ENCODE measurements around the gene CHCHD2. TPM values are rescaled to one million over a fixed set of nuclear protein-coding genes. Genes with fewer than 3 reads are reported as not detected.
A peak's percentile ranks its signal among the peaks of the same experiment; 100 is the strongest.
"Not testable (repeated sequence)": the region's sequence is repeated elsewhere in the genome, so short reads cannot be mapped to it uniquely, and the experiment has no call there.

Gene CHCHD2, protein sequence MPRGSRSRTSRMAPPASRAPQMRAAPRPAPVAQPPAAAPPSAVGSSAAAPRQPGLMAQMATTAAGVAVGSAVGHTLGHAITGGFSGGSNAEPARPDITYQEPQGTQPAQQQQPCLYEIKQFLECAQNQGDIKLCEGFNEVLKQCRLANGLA
- 1,201 and 1,375 TPM in 2 replicates for total RNA-seq (2014; rRNA removed; shearing (Covaris generic))

DNA sequence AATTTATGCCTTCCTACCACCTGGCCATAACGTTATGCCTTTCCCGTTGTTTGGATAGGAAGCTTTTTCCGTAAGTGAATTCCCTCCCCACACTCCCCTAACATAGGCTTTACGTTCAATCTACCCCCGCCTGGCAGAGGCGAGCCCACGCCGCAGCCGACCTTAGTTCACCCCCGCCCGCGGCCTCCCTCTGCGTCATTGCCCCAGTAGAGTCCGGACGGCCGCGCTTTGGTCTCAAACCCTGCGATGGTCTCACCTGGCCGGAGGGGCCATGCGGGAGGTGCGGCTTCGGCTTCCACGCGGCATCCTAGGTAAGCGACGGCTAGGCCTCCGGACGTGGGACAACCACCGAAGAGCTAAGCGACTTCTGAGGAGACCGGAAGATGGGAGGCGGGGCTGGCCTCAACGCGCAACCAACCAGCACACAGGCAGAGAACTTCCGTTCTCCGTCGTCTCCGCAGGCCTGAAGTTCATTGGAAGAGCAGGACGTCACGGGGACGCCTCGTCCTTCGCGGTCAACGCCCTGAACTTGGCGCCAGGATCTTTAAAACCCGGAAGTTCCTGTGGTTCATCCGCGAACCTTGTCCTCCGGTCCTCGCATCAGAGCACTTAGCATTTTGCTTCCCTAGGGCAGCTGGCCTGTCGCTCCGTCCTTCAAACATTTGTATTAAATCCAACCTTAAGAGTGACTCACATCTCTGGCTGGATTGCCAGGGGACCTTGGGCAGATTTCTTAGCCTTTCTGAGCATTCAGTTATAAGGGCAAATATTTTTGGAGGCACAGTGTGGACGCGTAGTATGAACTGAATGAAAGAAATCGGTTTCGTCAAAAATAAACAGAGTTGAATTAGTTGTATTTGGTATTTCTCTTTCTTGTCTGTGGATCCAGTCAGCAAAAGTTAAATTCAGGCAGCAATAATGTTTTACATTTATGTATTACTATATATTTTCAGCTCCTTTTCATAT, at the start of gene CHCHD2:
Gene CHCHD2 (minus strand): TSS at position 369 of the 966 bp plus-strand sequence. CDS start 63 bp downstream, at position 306.
- DNase-seq (ENCODE audit: low read depth), result peak; percentile 100

DNA sequence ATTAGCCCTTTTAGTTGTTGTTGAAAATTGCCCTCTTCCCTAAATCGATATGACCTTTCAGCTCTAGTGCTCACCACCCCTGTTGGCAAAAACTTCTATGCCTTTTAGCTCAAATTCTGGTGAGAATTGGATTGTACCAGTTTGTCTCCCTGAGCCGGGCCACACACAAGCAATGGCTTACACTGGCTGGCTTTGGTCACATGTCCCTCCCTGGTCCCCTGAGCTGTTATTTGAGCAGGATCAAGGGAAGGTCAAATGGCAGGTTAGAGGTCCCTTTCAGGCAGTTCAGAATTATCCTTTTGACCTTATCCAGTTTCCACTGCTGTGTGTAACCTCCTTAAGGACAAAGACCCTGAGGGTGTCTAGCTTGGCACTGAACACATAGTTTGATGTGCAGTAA, 24.8 kb upstream of the CHCHD2 start:
- DNase-seq (ENCODE audit: low read depth), result not testable (repeated sequence)

DNA sequence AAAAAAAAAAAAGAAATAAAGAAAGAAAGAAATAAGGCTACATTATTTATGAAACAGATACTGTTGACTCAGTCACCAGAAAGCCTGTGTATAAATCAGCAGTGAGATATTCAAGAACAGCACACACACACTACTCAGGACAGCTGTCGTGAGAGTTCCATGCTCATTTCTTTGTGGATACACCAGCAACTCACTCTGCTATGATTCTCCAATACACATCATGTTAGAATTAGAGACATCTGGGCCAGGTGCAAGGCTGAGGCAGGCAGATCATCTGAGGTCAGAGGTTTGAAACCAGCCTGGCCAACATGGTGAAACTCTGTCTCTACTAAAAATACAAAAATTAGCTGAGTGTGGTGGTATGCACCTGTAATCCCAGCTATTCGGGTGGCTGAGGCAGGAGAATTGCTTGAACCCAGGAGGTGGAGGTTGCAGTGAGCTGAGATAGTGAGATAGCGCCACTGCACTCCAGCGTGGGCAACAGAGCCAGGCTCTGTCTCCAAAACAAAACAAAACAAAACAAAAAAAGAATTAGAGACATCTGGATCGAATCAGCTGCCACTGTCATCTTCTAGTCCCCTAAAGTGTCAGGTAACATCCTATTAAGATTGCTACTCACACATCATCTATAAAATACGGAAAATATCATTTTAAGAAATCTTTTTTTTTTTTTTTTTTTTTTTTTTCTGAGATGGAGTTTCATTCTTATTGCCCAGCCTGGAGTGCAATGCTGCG, 21.1 kb upstream of the CHCHD2 start:
- no peak for DNase-seq (ENCODE audit: low read depth)

DNA sequence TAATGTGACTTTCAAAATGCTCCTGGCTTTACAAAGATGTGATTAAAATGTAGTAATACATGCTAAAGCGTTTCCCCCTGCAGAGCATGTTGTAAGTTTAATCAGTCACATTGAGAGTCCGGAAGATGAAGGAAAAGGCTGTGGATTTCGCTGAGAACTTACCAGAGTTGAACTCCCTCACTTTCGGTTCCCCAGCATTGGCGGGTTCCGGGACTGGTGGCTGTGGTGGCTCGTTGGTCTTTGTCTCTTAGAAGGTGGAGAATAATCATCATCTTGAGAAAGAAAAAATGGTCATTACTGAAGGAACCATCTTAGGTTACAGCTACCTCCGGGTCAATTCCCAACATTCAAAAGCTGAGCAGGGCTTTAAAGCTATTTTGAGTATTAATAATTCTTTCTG, 19.6 kb upstream of the CHCHD2 start:
- peak; percentile 36 for DNase-seq (ENCODE audit: low read depth)

DNA sequence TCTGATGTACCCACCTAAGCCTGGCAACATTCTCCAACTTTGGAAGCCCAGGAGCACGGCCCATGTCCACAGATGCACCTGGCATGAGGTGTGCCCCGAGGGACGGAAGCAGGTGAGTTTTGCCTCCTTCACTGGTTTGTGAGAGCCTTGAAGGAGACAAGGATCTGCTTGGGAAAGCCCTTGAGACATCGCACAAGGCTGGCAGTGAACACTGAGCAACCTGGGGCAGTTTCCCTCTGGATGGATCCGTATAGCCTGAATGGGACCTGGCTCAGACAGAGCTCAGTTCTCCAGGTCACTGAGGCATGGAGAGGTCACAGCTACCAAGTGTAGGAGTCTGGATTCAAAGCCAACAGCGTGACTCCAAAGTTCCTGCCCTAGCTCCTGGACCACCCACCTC, 18.7 kb upstream of the CHCHD2 start:
- no peak for DNase-seq (ENCODE audit: low read depth)

DNA sequence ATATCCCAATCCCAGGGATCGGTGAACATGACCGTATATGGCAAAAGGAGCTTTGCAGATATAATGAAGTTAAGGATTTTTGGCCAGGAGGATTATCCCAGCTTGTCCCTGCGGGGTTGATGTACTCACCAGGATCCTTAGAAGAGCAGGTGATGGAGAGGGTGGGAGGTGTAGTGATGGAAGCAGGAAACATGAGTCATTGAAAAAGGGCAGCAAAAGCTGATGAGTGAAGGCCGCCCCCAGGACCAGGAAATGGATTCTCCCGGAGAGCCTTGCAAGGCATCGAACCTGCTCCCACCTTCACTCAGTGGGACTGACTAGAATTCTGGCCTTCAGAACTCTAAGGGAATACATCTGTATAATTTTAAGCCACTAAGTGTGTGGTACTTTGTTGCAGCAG, 15.2 kb upstream of the CHCHD2 start:
- DNase-seq (ENCODE audit: low read depth), result peak; percentile 44

DNA sequence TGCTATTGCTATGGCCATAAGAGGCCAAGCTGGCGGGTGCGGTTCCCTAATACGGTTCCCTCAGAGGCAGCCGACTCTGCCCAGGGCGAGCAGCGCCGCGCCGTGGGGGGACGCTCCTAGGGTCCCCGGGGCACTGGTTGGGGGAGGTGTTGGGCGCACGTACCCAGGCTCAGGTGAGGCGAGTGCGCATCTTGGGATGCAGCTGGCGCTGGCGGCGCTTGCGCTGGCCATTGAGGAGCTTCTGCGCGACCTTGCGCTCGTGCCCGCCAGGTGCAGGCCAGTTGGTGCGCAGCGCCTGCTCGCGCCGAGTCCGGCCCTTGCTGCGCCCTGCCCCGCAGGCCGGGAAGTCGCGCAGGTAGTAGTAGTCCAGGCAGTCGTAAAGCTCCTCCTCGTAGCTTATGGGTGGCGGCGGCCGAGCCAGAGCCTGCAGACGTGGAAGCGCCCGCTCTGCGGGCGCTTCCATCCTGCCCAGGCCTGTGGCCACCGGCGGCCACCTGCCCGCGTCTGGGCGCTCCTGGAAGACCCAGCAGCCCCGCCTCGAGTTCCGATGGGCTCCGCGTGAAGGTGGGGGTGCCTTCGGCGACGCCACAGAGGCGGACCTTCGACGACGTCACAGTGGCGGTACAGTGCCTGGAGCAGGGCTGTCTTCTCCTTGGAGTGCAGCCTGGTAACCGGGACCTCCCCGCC, 9.7 kb upstream of the CHCHD2 start, which contains the start of gene NUPR2:
Gene NUPR2 (minus strand): TSS at position 566 of the 687 bp plus-strand sequence. CDS start 103 bp downstream, at position 463.
- DNase-seq (ENCODE audit: low read depth), result no peak

DNA sequence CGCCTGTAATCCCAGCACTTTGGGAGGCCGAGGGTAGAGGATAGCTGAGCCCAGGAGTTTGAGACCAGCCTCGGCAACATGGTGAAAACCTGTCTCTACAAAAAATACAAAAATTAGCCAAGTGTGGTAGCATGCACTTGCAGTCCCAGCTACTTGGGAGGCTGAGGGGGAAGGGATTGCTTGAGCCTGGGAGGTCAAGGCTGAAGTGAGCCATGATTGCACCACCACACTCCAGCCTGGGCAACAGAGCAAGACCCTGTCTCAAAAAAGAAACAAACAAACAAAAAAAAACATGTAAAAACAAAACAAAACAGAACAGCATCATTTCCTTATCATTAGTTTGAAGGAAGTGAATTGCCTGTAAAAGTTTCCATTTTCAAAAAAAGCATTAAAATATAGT, 6.0 kb upstream of the CHCHD2 start:
- DNase-seq (ENCODE audit: low read depth), result not testable (repeated sequence)

DNA sequence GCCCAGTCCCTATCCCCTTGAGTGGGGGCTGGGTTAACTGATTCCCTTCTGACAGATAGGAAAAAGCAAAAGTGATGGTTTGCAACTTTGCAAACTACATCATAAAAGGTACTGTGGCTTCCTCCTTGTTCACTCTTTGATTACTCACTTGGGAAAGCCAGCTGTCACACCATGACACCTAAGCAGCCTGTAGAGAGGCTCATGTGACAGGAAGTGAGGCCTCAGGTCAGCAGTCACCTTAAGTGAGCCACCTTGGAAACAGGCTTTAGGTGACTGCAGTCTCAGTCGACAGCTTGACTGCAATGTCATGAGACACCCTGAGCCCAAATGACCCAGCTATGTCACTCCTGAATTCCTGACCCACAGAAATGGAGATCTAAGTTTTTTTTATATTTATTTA, 4.3 kb upstream of the CHCHD2 start:
- DNase-seq (ENCODE audit: low read depth), result no peak

DNA sequence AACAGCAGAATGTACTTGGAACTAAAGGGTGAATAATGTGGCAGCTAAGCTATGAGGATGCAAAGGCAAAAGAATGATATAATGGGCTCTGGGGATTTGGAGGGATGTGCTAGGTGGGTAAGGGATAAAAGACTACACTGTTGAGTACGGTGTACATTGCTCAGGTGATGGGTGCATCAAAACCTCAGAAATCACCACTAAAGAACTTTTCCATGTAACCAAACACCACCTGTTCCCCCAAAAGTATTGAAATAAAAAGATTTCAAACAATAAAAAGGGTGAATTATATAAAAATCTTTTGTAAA, 1.6 kb upstream of the CHCHD2 start:
- DNase-seq (ENCODE audit: low read depth), result no peak

DNA sequence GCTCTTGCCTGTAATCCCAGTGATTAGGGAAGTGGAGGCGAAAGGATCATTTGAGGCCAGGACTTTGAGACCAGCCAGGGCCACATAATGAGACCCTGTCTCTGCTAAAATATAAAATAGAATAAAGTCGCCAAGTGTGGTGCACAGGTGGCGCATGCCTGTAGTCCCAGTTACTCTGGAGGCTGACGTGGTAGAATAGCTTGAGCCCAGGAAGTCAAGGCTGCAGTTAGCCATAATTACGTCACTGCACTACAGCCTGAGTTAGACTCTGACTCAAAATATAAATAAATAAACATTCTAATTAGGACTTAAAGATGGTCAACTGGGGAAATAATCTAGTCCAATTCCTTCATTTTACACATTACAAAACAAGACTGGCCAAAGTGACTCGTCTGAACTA, 768 bp downstream of the CHCHD2 start:
- peak; percentile 88 for DNase-seq (ENCODE audit: low read depth)

DNA sequence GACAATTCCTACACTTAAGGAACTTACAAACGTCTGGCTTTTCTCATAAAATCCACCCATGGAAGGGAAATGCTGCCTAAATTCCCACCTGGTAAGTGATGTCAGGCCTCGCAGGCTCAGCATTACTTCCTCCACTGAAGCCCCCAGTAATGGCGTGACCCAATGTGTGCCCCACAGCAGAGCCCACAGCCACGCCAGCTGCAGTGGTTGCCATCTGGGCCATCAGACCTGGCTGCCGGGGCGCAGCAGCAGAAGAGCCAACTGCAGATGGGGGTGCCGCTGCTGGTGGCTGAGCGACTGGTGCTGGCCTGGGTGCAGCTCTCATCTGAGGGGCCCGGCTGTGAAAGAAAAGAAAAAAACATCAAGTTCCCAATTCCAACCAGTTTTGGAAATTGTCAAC, 2.1 kb downstream of the CHCHD2 start:
- DNase-seq (ENCODE audit: low read depth), result not testable (repeated sequence)

DNA sequence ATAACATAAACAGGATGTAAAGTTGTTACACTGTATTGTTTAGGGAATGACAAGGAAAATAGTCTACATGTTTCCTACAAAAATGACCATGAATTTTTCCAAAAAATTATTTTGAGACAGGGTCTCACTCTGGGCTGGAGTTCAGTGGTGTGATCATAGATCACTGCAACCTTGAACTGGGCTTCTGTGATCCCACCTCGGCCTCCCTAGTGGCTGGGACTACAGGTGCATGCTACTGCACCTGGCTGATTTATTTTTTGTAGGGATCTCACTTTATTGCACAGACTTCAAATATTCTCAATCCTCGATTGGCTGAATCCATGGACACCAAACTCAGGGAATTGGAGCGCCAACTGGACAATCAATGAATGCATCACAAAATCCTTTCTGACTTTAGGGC, 6.6 kb downstream of the CHCHD2 start:
- DNase-seq (ENCODE audit: low read depth), result no peak

DNA sequence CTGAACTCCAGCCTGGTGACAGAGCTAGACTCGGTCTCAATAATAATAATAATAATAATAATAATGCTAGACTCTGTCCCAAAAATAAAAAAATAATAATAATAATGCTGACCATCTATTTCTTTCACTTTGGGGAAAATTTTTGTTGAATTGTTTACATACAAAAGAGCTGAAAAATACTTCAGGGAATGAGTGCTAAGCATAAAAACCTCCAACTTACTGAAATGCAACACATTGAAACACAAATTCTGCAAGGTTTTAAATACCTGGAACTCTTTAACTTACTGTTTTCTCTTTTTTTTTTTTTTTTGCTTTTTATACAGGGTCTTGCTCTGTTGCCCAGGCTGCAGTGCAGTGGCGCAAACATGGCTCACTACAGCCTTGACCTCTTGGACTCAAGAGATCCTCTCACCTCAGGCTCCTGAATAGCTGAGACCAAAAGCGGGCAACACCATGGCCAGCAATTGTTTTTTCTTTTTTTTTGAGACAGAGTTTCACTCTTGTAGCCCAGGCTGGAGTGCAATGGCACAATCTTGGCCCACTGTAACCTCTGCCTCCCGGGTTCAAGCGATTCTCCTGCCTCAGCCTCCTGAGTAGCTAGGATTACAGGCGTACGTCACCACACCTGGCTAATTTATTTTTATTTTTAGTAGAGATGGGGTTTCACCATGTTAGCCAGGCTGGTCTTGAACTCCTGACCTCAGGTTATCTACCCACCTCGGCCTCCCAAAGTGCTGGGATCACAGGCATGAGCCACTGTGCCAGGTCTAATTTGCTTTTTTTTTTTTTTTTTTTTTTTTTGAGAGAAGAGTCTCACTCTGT, 7.9 kb downstream of the CHCHD2 start:
- not testable (repeated sequence) for DNase-seq (ENCODE audit: low read depth)

DNA sequence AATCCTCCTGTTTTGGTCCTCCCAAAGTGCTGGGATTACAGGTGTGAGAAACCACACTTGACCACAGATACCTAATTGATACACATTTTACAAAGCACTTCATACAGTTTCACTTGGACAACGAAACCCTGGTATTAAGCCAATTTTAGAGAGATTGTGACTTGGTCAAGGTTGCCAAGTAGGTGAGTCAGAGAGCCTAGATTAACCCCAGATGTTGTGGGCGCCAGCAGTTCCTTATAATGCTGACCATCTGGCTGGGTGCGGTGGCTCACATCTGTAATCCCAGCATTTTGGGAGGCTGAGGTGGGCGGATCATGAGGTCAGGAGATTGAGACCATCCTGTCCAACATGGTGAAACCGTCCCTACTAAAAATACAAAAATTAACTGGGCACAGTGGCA, 8.6 kb downstream of the CHCHD2 start:
- DNase-seq (ENCODE audit: low read depth), result peak; percentile 82

DNA sequence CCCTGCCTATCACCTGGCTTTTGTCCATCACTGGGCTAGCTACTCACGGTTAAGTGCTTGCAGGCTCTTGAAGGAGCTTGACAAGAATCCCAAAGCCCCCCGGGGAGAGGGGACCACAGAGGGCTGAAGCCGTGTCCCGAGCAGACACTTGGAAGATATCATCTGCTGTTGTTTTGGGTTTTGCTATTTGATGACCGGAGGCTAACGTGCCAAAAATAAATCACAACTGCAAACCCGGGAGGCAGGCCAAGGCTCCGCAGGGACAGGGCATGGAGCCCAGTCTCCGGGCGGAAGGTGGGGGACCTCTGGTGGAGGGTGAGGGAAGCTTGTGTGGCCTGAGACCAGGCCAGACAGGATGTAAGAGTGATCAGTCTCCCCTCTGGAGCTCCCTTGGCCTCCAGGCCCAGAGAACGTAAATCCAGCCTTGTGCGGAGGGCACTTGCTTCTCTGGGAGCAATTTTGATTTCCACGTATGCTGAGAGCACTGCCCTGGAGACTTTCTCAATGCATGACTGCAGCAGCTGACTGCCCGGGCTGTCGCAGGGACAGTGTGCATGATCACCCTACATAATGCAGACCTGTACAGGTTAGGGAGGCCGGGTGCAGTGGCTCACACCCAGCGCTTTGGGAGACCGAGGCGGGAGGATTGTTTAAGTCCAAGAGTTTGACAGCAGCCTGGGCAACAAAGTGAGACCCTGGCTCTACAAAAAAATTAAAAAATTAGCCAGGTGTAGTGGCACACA, 13.3 kb downstream of the CHCHD2 start, which contains the start of gene PHKG1:
Gene PHKG1 (minus strand): TSS at position 164 of the 743 bp plus-strand sequence. CDS start 4,011 bp downstream, outside the sequence.
- peak; percentile 86 for DNase-seq (ENCODE audit: low read depth)

DNA sequence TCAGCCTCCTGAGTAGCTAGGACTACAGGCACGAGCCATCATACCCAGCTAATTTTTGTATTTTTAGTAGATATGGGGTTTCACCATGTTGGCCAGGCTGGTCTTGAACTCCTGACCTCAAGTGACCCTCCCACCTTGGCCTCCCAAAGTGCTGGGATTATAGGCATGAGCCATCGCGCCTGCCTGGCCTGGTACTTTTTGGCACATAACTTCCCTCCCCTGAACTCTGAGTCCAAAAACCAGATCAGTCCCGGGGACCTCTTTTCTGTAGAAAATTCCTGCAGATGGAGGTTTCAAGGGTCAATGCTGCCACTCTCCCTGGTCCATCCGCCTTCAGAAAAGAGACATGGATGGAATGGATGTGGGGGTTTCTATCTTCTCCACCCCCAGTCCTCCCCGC, 13.9 kb downstream of the CHCHD2 start:
- not testable (repeated sequence) for DNase-seq (ENCODE audit: low read depth)

DNA sequence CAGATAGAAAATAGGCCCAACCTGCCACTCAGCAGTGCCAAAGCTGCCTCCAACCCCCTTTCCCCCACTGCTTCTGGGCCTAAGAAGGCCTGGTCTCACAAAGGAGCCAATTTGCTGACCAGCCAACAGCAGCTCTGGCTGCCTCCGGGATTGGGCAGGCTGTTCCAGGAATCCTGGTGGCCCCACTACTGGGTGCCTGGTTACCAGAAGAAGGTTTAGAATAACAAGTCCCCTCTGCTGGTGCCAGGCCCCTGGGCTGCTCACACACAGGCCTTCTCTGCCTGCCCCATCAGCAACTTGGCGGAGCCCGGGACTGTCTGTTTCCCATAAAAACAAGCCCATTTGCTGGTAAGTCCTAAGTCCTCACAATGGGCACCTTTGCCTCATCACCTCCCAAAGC, 14.7 kb downstream of the CHCHD2 start:
- no peak for DNase-seq (ENCODE audit: low read depth)

DNA sequence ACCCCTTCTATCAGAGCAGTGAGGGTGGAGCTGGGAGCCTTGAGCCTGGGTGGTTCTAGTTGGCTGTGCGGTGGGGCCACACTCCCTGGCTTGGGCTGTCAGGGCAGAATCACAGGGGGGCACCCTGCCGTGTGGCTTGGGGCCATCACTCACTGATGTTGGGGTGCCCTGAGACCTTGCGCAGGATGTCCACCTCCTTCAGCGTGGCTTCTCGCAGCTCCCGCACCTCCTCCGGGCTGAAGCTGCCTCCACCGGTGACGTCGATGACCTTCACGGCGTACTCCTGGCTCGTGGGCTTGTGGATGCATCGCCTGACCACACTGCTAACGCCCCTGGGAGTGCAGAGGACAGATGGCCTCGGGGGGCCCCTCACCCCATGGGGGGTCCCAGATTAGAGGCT, 18.8 kb downstream of the CHCHD2 start:
- DNase-seq (ENCODE audit: low read depth), result no peak

DNA sequence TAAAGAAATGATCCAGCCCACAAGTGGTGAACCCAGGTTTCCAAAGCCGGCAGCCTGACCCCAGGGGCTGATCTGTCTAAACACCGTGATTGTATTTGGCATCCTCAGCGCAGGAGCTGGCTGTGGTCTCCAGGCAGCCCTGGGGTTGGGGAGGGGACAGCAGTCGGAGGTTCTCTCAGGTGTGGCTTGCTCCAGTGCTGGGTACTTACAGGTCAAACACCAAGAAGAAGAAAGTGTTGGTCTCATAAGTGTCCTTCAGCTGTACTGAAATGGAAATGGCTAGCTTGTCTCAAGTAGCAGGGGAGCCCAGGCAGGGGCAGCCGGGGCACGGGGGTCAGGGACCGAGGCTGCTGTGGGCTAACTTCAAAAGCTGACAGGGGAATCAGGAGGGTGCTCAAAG, 19.5 kb downstream of the CHCHD2 start:
- DNase-seq (ENCODE audit: low read depth), result no peak
